Ovary (tissue), 9 donors: ENCODE data around the gene OTC. TPM values are rescaled to one million over a fixed set of nuclear protein-coding genes. Genes with fewer than 3 reads are reported as not detected.
A peak's percentile ranks its signal among the peaks of the same experiment; 100 is the strongest.

Source experiments
- DNase-seq, 5 donors: peaks; one replicate each; pipeline ENCODE4 v3.0.0-alpha.2; 2019 to 2020
- H3K27ac ChIP-seq, 2 donors: fragments of 200-600 bp; one replicate each; pipeline versions ENCODE4 v1.5.1 to v1.8.0; 2019 to 2022
- H3K27me3 ChIP-seq: fragments of 200-600 bp; one replicate; pipeline ENCODE4 v1.8.0; 2022
- H3K36me3 ChIP-seq: fragments of 200-600 bp; sonication (generic); one replicate; pipeline ENCODE4 v1.5.1; 2019
- H3K4me1 ChIP-seq: one replicate; pipeline ENCODE4 v1.8.1; 2013; ENCODE audit warnings: mild to moderate bottlenecking, moderate library complexity; ENCODE audit not compliant: insufficient read depth
- H3K4me3 ChIP-seq: fragments of 200-600 bp; sonication (generic); one replicate; pipeline ENCODE4 v1.5.1; 2017
- H3K9me3 ChIP-seq, 2 donors: fragments of 200-600 bp in 1 of 2; sonication (generic) in 1 of 2; one replicate each; pipeline versions ENCODE4 v1.5.1 to v1.8.1; 2013 to 2019; ENCODE audit warnings: mild to moderate bottlenecking in 1 of 2, moderate library complexity in 1 of 2
- CTCF ChIP-seq, 3 donors: fragments of 450-650 bp in 2 of 3; fragments of 200-600 bp in 1 of 3; IDR thresholded peaks; one replicate each; pipeline versions ENCODE4 v1.5.1 to v1.8.0; 2016 to 2022; ENCODE audit warnings: antibody characterized with exemption in 3 of 3, mild to moderate bottlenecking in 1 of 3
- EP300 ChIP-seq: sonication (generic); formaldehyde crosslinking; IDR thresholded peaks from one replicate; pipeline ENCODE4 v1.6.1; 2017; ENCODE audit warnings: antibody characterized with exemption
- POLR2A ChIP-seq: fragments of 450-650 bp; IDR thresholded peaks from one replicate; pipeline ENCODE4 v1.6.1; 2017; ENCODE audit warnings: antibody characterized with exemption, mild to moderate bottlenecking, moderate library complexity
- WGBS, 3 donors: extraction: QIAGEN DNeasy Blood & Tissue Kit in 1 of 3; methylation state at CpG; one replicate each; pipeline versions ENCODE4 v1.1.5 to v1.1.7; 2013 to 2017; 5-methylcytosine and 5-hydroxymethylcytosine counted together
- intact Hi-C, 4 donors: fragments of 100-400 bp; cut with DNase I; formaldehyde crosslinking; loops; one replicate each; pipeline versions ENCODE4 v1.11.0 to v1.15.1; 2022 to 2023
- polyA plus RNA-seq, 2 donors: library from polyadenylated mRNA; stranded (reverse); fragments of 200-250 nt in 1 of 2; fragments of 350-450 nt in 1 of 2; fragmentation: Illumina TruSeq in 1 of 2; extraction: RNeasy Lipid Tissue Mini Kit (QIAGEN cat#74804) in 1 of 2; gene quantifications; one replicate each; pipeline ENCODE4 v1.2.3, GENCODE V29; 2013 to 2014
- total RNA-seq, 7 donors: library from RNA; depleted of rRNA in 2 of 7; stranded (reverse); fragments of >200 nt in 2 of 7; fragmentation: NEBNext Ultra II Directional in 3 of 7; extraction: Animal tissue kit (Norgen Biotek cat#: 25700) in 3 of 7; gene quantifications; one replicate each; pipeline versions ENCODE4 v1.1.0 to v1.2.4, GENCODE V29; 2016 to 2023
- donor health status: DM: no; HTN: no; CAD: no; lungs with moderate emphysema.
- donor health status: DM: no; HTN: no; CAD: no.
- donor health status: Bipolar disorder and iron deficiency.
- donor health status: DM: yes; HTN: yes; CAD: no.
- donor health status: DM: no; HTN: no; CAD: no.
- donor health status: DM: yes; HTN: yes; CAD: no.

OTC gene
- total and polyA plus RNA-seq, 9 donors, result 0.18 to 2.2 (median 0.34) TPM; not detected in 4

DNA sequence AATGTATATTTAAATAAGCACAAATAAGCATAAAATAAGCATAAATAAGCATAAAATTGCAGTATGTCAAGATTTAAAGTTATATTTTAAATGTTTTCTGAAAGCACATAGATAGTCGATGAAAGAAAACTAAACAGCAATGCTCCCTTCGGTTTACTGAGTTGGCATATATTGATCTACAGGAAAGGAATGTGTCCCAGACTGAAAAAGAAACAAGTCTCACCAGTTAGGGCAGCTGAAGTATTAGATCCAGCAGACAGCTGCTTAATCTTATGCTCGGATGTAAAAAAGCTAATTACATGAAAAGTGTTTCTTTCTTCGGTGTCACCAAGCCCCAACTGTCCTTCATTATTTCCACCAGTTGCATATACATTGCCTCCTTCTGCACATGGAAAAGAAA, 33.8 kb upstream of the OTC start:
- no peaks in the 10 kb centered on the region for H3K4me1 ChIP-seq
- no peak overlapping the region for H3K4me3 ChIP-seq
- no peaks in the 10 kb centered on the region for H3K9me3 ChIP-seq
- H3K27me3 ChIP-seq, result no peaks in the 10 kb centered on the region
- no peak overlapping the region for H3K27ac ChIP-seq
- TF ChIP-seq CTCF (IDR thresholded peaks at IDR 0.05), result no peak
- TF ChIP-seq POLR2A, result no peak
- no peak for TF ChIP-seq EP300
- intact Hi-C loops, result no loop called here
- H3K36me3 ChIP-seq, result no peaks in the 10 kb centered on the region
- 59 to 82% (median 71%) methylated on average over 4 of the region's 4 CpGs for WGBS, 3 donors
- DNase-seq, result no peak

DNA sequence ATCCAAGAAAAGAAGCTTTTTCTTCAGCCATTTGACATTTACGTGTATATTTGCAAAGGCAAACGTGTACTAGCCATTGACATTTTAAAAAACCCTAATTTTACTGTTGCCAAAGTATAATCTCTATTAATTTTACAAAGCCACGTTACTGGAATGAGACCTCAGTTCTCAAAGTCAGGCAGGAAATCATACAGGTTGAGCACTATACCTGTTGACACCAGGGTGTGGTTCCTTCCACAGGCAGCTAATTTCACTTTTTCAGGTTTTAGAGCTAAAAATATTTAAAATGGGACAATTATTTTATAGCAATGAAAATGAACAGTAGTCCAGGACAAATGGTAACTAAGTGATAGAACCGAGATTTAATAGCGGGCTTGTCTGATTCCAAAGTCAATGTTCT, 31.6 kb upstream of the OTC start:
- no peaks in the 10 kb centered on the region for H3K36me3 ChIP-seq
- no peak for DNase-seq
- no peak overlapping the region for H3K4me3 ChIP-seq
- TF ChIP-seq POLR2A (no peak), EP300 (no peak), CTCF (IDR thresholded peaks at IDR 0.05) (no peak)
- H3K4me1 ChIP-seq, result no peaks in the 10 kb centered on the region
- intact Hi-C loops, result no loop called here
- 70 to 76% (median 74%) methylated on average over 5 of the region's 5 CpGs for WGBS, 3 donors
- H3K27me3 ChIP-seq, result no peaks in the 10 kb centered on the region
- H3K9me3 ChIP-seq, result no peaks in the 10 kb centered on the region
- no peak overlapping the region for H3K27ac ChIP-seq

DNA sequence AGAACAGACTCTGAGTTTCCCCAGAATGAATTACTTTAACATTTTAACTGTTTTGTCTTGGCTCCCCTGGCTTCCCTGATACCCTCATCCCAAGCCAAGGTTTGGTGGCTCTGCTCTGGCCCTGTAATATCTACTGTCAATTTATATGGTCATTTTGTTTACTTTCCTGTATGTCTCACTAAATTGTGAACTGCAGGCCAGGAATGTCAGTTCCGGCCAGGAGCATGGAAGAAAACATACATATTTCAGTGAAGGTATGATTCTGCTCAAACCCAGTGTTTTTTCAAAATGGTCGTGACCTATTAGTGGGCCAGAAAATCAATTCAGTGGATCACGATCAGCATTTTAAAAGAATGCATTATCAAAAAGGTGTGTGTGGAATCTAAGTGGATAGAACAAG, 26.3 kb upstream of the OTC start:
- DNase-seq, result no peak
- Histone ChIP-seq H3K4me1 (no peaks in the 10 kb centered on the region), H3K4me3 (peak overlapping the region; percentile 62), H3K27me3 (no peaks in the 10 kb centered on the region), H3K36me3 (no peaks in the 10 kb centered on the region), H3K9me3 (no peaks in the 10 kb centered on the region), H3K27ac (no peak overlapping the region)
- intact Hi-C loops, result no loop called here
- TF ChIP-seq CTCF (IDR thresholded peaks at IDR 0.05) (no peak), POLR2A (no peak), EP300 (no peak)
- 66 to 72% (median 71%) methylated on average over 3 of the region's 3 CpGs for WGBS, 3 donors

DNA sequence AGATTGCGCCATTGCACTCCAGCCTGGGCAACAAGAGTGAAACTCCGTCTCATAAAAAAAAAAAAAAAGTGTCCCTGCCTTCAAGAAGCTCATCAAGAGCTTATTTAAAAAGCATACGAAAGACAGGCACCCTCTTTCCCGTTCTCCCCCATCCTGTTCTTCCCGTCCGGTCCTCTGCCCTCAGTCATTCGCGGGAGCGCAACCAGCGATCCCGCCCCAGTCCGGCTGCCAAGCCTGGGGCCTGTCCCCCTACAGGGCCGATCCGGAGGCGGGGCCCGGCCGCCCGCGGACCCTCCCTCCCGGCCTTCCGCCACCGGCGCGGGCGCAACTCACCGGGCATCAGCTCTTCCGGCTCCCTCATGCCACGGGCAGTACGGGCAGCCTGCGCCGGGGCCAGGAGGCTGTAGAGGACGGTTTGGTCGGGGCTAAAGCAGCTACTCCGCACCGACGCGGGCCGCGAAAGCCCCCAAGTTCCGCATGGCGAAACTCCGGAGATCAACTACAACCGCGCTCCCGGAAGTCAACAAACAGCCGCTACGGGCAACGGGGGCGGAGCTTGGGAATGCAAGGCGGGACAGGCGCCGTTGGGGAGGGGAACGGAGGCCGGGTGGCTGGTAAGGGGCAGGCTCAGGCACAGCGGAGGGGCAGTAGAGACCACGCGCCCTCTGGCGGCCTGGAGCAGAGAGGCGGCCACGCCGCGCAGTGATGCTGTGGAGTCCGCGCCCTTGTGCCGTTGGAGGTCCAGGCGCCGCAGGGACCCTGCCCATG, 25.2 kb upstream of the OTC start, which contains the start of gene RPGR:
RPGR (minus strand) TSS at position 503 of the 768 bp plus-strand sequence; CDS start at position 361, 142 bp downstream.
- no peak for TF ChIP-seq EP300
- peak; percentile 67 for TF ChIP-seq POLR2A
- TF ChIP-seq CTCF (IDR thresholded peaks at IDR 0.05), result peak; percentile 68 to 79 (median 74)
- intact Hi-C loops, result no loop called here
- H3K27me3 ChIP-seq, result no peaks in the 10 kb centered on the region
- DNase-seq, result peak; percentile 89 to 93 (median 90)
- H3K4me1 ChIP-seq, result no peaks in the 10 kb centered on the region
- H3K27ac ChIP-seq, result peak within 1 kb of the TSS in 1 of 2 donors; percentile 68
- peak within 1 kb of the TSS; percentile 62 for H3K4me3 ChIP-seq
- no peaks in the 10 kb centered on the region for H3K9me3 ChIP-seq
- WGBS, 3 donors, result 28 to 32% (median 30%) methylated on average over 65 to 67 of the region's 67 CpGs
- H3K36me3 ChIP-seq, result no peaks in the 10 kb centered on the region
